GM15510 (cell line): Measurements from ENCODE around the gene KIFC3.

Experiments used
- POLR2A ChIP-seq: IDR thresholded peaks from 3 replicates; pipeline ENCODE4 v1.6.1; 2011; ENCODE audit warnings: borderline replicate concordance; ENCODE audit not compliant: insufficient read length; ENCODE audit errors: extremely low read depth

KIFC3 gene

DNA sequence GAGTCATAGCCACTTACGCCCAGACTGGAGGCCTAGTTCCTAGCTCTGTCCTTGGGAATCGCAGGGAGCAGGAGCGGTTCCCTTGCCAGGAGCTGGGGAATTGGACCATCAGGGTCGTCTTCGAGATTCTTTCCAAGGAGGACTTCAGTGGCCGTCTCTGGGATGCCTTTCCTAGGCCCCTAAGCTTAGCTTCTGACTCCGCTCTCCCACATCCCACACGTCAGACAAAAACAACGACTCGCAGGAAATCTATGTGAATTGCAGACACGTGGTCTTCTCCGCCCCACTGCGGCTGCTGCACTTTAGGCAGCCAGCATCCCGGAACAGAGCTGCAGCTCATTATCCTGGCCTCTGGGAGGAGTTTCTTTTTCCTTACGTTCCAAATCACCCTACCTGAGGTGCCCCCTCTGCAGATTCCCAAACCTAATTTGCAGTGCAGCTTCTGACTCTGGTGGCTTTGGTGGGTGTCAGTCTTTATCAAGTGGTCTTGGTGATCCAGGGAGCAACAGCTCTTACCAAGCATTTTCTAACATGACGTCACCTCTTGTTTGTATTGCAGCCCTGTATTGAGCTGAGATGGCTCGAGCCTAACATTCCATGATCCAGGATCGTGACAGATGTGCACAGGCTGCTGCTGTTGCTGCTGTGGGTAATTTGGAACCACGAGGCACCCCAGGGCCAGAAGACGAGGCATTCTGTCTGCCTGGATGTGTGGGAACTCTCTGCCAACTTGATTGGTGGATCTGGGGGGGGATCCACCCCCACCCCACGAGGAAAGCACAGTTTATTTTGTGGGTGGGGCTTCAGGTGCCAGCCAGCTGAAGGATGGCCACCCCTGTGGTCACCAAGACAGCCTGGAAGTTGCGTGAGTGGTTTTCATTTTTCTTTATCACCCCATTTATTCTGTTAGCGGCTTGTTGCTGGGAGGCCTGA, 65.6 kb downstream of the KIFC3 start:
- no peak for TF ChIP-seq POLR2A

DNA sequence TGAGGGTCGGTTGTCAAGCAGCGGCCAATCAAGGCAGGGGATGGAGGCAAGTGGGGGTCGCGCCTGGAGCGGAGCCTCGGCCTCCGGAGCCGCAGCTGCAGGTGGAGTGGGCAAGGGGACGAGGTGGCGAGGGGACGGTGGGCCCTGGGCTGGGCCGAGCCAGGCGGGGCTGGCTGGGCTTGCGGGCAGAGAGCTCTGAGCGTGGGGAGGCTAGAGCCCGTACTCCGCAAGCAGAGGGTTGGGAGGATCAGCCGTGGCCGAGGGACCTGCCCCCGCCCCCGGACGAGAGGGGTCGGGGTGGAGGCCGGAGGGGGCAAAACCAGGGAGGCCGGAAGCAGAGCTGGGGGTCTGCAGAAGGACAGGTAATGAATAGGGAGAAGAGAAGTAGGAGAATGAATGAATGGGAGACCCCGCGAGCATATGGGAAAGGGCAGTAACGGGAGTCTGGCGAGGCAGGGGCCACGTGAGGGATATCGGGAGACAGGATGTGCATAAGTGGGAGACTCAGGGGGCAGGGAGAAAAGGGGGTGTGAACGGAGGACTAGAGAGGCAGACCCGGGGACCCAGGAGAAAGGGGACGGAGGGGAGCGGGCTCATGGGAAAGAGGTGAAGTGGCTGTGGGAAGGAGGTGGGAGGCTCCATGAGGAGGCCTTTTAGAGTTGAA, 66.4 kb downstream of the KIFC3 start, which contains the start of gene KATNB1:
TSS of gene KATNB1 (plus strand) at position 16 of the 664 bp plus-strand sequence. CDS start 1,474 bp downstream, outside the sequence.
- peak; percentile 47 for TF ChIP-seq POLR2A

DNA sequence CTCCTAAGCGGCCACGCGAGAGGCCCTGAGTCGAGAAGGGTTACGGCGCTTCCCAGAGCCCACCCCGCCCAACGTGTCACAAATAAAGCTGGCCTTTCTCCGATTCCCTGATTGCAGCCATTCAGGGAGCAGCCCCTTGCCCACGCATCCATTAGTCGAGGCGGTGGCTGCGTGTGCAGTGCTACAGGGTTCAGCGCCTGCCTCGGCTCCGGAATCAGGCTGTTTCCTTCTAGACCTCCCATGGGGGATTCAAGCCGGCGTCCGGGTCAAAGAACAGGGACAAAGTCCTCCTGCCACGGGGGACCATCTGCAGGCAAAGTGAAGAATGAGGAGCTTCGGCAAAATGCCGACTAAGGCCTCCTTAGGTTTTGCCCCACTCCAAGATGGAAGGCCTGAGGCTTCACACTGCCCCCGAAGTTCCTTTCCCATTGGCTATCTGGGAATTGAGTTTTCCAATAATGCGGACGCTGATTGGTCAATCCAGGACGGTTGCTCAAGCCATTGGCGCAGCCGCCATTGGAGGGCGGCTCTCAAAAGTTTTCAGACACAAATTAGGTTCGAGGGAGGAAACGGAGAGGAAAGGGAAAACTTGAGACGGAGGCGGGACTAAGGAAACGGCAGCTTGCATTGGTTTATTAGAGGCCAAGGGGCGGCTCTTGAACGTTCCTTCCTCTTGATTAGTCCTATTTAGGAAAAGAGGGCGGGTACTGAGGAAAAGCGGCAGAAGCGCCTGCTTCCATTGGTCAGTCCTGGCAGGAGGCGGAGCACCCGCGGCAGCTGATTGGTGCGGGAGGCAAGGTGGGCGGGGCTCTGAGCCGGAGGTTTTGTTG, 67.2 kb downstream of the KIFC3 start:
- peak; percentile 73 for TF ChIP-seq POLR2A

DNA sequence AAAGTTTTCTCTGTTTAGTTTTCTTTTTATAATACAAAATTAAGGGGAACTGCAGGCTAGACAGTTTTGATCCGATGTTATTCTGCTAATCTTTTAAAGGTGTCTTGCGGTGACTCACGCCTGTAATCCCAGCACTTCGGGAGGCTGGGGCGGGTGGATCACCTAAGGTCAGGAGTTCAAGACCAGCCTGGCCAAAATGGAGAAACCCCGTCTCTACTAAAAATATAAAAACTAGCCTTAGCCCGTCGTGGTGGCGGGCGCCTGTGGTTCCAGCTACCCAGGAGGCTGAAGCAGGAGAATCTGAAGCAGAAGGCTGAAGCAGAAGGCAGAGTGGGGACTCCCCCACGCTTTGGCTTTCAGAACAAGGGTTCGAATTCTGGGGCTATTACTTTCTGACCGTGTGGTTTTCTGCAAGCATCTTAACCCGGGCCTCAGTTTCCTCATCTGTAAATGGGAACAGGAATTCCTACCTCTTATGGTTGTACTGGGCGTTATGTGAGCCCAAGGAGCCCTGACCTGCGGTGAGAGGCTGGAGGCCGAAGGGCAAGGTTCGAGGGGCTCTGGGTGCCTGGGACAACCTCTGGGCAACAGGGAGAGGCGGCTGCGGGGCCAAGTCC, 67.9 kb downstream of the KIFC3 start:
- TF ChIP-seq POLR2A = no peak

DNA sequence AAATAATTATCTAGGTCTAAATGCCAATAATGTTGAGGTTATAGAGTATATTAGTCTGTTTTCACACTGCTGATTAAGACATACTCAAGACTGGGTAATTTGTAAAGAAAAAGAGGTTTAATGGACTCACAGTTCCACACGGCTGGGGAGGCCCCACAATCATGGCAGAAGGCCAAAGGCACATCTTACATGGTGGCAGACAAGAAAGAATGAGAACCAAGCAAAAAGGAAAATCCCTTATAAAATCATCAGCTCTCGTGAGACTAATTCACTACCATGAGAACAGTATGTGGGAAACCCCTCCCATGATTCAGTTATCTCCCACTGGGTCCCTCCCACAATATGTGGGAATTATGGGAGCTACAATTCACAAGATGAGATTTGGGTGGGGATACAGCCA, 69.6 kb downstream of the KIFC3 start:
- TF ChIP-seq POLR2A = no peak

DNA sequence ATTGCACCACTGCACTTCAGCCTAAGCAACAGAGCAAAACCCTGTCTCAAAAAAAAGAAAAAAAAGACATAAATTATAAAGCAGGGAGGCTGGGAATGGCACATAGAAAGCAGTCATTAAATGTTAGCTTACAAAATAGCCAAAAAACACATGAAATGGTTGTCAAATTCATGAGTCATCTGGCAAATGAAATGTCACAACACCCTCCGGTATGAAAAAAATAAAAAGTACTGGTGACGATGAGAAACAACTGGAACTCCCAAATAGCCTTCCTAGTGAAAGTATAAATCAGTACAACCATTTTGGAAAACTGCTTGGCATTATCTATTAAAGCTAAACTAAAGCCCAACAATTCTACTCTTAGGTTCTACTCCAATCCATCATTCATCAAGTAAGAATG, 70.3 kb downstream of the KIFC3 start:
- no peak for TF ChIP-seq POLR2A

DNA sequence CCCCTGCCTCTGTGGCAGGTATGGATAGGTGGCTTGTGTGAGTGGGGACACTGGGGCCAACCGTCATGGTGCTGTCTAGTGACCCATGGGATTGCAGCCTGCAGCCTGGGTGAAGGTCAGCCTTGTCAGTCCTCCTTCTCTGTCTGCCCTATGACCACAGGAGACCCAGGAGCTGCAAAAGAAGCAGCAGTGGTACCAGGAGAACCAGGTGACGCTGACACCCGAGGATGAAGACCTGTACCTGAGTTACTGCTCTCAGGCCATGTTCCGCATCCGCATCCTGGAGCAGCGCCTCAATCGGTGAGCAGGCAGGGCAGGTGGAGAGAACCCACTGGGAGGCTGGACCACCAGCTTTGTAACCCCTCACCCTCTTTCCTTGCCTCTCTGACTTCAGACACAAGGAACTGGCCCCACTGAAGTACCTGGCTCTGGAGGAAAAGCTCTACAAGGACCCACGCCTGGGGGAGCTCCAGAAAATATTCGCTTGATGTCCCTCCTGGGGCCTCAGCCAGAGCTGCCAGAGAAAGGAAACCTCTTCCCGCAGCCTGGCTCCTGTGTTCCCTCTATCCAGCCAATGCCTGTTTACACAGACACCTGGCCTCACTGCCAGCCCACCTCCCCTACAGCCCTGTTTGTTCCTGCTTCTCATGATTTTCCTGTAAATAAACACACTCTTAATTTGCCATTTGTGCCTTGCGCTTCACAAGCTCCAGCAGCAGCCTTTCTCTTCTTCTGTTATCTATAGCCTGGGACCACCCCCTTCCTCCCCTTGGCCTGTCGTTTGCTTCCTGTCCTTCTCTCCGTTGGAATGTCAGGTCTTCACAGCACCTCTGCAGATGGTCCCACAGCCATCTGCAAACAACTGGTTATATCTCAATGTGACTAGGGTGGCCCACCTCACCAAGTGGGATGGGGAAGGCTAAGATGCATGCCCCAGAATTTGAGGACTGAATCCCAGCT, 71.2 kb downstream of the KIFC3 start:
- TF ChIP-seq POLR2A = no peak

DNA sequence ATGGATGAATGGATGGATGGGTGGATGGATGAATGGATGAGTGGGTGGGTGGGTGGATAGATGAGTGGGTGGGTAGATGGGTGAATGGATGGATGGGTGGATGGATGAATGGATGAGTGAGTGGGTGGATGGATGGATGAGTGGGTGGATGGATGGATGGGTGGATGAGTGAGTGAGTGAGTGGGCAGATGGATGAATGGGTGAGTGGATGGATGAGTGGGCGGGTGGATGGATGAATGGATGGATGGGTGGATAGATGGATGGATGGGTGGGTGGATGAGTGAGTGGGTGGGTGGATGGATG, 73.2 kb downstream of the KIFC3 start:
- TF ChIP-seq POLR2A = no peak

DNA sequence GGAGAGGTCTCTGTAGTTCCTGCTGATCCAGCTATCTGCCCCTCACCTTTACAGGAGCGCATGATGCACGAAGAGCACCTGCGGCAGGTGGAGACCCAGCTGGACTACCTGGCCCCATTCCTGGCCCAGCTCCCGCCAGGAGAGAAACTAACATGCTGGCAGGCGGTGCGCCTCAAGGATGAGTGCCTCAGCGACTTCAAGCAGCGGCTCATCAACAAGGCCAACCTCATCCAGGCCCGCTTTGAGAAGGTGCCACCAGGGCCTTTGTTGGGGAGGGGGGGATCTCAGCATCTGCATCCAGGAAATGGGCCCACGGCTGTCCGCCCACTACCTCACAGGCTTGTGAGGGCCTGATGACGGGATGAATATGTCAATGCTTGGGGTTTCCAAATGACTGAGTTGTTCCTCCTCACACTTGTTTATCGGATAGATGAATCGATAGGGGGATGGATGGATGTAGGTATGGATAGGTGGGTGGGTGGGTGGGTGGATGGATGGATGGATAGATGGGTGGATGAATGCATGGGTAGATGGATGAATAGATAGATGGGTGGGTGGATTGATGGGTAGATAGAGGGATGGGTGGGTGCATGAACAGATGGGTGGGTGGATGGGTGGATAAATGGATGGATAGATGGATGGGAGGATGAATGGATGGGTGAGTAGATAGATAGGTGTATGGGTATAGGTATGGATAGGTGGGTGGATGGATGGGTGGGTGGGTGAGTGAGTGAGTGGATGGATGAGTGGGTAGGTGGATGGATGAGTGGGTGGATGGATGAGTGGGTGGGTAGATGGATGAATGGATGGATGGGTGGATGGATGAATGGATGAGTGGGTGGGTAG, 73.7 kb downstream of the KIFC3 start:
- TF ChIP-seq POLR2A = no peak

DNA sequence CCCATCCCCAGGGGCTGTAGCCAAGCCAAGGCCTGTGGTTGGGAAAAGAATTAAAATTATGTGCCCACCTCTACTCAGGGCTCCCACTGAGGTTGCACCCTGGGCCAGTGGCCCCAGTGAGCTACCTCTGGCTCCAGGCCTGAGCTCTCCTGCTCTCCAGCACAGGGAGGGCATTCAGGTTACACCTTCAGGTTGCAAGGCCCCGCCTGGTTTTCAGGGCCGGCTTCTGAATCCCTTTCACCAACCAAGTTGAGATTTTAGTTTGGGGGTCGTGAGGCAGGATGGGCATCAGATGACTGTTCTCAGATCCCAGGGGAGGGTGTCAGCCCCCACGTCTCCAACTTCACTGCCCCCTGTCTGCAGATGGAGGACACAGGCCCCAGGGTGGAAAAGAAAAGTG, 74.7 kb downstream of the KIFC3 start:
- TF ChIP-seq POLR2A = no peak

DNA sequence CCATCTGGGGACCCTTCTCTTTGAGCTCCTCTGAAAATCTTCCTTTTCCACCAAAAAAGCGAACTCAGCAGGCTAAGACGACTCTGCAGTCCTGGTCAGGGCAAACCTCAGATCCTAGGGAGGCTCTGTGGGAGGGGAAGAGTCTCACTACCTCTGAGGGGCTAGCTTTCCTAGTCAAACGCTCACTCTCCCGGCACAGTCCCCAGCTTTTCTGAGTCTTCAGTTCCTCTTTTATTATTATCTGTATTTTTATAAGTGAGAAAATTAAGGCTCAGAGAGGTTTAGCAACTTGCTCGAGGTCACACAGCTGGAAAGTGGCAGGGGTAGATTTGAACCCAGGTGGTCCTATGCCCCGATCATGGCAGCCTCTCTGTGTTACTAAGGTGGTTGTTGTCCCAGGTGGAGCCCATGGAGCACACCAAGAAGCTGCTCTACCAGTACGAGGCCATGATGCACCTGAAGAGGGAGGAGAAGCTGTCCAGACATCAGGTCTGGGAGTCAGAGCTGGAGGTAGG, 75.8 kb downstream of the KIFC3 start:
- TF ChIP-seq POLR2A = no peak

DNA sequence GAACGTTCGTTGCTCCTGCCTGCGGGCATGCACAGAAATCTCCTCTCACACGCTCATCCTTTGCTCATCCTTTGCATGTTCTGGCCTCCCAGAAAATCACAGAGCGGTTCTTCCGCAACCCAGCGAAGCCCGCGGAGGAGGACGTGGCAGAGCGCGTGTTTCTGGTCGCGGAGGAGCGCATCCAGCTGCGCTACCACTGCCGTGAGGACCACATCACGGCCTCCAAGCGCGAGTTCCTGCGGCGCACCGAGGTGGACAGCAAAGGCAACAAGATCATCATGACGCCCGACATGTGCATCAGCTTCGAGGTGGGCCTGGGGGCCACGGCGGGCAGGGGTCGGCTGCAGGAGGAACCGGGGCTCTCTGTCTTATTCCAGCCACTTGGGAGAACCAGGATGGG, 76.3 kb downstream of the KIFC3 start:
- no peak for TF ChIP-seq POLR2A

DNA sequence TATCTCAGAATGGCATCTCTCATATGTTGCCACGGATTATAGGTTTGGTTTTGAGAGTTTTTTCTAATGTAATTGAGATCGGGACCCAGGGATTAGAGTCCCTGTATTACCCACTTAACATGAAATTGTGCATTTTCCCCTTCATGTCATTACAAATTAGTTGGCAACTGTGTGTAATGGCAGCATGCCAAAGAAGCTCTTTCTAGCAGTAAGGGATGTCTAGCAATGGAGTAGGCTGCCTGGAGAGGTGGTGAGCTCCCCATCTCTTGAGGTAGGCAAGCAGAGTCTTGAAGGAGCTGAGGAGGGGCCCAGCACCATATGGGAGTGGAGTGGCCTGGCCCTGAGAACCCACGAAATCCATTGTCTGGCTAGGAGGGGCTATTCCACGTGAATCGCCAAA, 76.7 kb downstream of the KIFC3 start:
- TF ChIP-seq POLR2A = no peak

DNA sequence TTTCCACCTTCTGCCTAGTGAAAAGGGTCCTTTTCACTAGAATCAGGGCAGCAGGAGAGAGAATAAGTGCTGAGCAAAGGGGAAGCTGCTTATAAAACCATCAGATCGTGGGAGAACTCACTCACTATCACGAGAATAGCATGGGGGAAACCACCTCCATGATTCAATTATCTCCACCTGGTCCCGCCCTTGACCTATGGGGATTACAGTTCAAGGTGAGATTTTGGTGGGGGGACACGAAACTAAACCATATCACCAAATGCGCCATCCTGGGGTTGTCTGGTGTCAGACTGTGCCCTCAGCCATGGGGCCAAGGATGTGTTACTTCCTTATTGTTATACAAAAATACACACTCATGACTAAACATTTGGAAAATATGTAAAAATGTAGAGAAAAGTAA, 77.1 kb downstream of the KIFC3 start:
- TF ChIP-seq POLR2A = no peak
